CD4-positive, alpha-beta T cell treated with Interleukin-17A for 4 hours (primary cell): Measurements from ENCODE around the gene DST.
A peak's percentile ranks its signal among the peaks of the same experiment; 100 is the strongest.

Experiments
- DNase-seq: peaks from one replicate; pipeline ENCODE4 v3.0.0-alpha.2; 2020; ENCODE audit warnings: mixed read lengths

Gene DST

DNA sequence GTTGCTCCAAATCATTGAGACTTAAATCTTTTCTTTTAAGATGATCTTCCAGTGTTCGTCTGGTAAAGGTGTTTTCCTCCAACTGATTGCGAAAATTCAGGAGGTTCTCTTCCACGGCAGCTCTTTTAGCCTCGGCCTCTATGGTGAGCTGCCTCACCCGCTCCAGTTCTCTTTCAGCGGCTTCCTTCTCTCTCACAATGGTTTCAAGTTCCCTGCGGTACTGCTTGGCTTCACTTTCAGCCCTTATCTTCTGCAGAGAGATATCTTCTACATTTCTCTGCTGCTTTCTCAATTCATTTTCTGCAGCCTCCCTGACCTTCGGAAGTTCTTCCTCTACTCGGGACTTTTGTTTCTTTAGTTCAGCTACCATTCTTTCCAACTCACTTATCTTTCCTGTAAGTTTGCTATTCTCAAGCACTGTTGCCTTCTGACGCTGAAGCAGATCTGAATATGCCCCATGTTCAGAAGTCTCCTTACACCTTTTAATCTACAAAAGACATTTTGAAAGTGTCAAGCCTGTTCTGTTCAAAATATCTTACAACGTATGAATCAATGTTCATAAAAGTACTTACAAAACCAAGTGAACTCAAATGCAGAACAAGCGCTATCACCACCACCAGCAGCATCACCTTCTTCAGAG, 22.3 kb downstream of the DST start:
- DNase-seq, result no peak

DNA sequence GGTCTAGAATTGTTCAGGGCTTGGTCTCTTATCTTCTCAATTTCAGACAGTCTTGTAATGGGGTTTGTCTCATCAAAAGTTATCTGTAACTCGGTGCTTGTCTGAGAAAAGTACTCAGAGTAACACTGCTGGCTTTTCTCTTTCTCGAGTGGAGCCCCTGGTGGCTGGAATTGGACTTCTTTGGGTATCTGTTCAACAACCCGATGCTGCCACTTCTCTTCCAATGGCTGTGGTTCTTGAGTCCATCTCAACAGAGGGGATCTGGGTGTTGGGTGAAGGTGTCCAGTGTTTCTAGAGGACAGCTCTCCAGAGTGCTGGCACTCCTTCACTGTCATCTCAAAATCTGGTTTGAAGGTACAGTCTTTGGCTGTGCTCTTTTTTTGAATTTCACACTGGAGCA, 24.6 kb downstream of the DST start:
- no peak for DNase-seq

DNA sequence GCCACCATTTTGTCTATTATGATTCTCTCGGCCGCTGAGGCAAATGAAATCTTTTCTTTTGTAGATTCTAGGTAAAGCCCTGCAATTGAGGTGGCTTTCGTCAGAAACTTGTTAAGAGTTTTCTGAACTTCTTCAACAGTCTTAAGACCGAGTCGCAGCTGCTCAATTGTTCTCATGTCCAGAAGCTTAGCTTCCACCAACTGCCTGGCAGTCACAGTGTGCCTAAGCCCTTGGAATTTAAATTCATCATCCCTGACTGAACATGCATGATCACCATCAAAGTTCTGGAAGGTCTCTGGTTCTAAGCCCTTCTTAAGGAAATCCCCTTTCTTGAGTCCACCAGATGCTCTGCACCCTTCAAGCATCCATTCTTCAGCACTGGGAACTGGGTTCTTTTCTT, 25.7 kb downstream of the DST start:
- DNase-seq, result no peak

DNA sequence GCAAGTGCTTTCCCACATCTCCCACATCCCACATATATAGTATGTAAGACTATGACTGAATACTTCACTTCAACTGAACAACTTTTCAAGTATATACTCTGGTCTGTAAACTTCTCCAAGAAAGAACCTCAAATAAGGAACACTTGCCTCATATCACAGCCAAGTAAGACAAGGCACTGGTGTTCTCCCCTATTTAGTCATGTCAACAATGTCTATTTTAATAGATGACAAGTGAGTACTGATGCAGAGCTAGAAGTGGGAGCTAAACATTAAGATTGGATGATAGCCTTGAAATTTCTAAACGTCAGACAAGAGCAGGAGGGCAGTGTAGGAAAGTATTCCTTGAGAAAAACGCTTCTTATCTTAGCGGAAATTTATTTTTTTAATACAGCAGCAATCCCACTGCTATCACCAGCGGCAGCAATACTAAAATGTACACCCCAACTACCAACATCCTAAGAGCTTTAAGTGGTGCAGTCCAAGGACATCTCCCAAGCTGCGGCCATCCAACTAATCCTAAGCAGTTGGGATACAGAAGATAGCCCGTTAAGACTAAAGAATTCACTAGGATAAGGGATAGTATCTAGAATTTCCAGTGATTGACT, 29.3 kb downstream of the DST start:
- DNase-seq, result no peak

DNA sequence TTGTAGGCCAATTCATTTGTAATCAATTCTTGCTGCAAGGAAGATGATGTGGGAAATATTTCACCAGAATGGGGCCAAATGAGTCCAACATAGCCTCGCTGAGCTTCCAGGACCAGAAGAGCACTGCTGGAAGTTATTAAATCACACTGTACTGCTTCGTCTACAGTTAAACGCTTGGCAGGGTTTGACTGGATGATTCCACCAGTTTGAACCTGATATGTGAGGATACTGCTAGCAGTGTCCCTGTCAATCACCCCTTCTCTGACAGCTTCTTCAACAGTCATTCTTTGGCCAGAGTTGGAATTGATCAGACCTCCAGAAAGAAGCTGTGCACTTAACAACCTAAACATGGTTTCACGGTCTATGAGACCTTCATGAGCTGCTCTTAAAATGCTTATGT, 34.4 kb downstream of the DST start:
- no peak for DNase-seq

DNA sequence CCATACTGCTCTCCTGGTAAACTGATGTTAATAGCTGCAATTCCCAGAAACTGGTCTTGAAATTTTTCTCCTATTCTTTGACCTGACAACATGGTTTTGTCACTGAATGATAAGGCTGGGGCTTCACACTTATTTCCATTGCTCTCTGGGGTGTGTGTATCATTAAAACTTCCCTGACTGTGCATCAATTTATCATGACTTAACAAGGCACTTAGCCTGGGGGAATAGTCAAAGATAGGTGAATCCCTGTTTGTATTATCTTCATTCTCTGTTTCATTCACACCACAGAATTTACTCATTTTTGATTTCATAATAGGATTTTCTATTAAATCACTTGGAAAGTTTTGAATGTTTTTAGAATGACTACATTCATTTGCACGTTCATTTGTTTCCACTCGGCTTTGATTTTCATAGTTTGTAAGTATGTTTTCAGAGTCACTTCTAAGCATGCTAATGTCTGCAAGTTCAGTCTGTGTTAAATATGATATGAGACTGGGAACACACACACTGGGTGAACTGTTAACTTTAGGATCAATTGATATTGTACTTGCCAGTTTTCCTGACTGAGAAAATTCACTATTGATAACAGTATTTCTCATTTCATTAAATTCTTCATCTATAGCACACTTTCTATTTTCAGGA, 35.5 kb downstream of the DST start:
- no peak for DNase-seq

DNA sequence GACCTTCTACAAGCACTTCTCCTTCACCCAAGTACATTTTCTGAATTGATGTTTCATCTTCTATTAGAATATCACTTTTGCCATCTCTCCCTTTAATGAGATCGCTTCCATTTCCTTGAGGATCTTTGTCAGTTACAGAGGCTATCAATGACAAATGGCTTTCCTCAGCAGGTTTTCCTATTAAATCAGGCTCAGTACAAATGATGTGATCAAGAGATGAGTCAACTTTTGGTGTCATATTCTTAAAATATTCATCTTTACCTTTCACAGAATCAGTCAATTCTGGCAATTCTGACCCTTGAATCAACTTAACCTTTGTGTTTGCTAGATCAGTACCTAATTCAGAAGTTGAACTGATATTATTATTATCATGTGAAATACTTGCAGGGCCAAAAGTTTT, 37.3 kb downstream of the DST start:
- no peak for DNase-seq

DNA sequence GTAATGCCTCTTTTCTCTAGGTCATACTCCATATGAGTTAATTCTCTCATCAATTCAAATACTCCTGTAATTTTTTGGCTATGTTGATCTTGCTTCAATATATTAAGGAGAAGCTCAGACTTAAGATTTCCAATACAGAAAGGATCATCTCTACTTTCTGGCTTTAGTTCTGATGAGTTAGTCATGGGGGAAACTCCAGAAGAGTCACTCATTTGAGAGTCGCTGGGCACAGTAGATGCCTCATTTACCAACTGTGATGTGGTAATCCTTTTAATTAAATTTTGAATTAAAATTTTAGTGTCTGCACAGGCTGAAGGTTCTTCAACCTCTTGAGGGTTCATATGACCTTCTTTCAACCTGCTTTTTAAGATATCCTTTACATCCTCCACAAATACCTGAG, 38.5 kb downstream of the DST start:
- no peak for DNase-seq

DNA sequence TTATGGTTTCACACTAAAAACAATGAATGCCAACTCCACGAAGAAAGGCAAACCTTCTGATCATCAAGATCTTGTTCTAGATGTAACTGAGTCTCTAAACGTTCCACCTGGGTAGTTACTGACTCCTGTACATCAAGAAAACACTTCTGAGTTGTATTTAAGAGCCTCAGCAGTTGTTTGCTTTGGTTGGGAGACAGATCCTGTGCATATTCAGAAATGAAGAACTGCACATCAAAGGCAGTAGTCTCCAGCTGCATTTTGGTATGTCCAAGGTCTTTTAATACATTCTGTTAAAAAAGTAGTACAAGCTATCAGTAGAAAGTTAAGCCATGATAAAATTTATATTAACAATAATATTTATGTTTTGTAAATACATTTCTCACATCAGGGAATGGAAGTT, 41.3 kb downstream of the DST start:
- DNase-seq, result no peak

DNA sequence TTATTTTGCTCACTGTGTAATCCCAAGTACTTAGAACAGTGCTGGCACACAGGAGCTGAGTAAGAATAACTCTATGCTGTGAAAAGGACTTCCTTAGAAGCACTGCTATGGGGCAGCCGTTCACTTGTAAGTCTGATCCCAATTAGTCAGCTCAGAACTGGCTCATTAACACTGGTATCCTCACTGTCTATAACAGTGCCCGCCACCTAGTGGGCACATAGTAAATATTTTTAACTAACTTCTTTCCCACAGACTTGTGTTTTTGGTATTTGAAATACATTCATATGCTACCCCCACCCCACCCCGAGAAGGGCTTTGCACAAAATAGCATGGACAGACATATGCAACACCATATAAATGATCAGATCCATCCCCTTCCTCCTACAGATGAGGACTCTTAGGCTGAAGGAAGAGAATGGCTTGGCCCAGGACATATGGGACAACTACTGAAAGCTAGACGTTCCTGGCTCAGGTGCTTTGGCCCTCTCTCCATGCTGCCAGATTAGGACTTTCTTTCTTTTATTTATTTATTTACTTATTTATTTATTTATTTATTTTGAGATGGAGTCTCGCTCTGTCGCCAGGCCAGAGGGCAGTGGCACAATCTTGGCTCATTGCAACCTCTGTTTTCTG, 47.1 kb downstream of the DST start:
- peak; percentile 54 for DNase-seq

DNA sequence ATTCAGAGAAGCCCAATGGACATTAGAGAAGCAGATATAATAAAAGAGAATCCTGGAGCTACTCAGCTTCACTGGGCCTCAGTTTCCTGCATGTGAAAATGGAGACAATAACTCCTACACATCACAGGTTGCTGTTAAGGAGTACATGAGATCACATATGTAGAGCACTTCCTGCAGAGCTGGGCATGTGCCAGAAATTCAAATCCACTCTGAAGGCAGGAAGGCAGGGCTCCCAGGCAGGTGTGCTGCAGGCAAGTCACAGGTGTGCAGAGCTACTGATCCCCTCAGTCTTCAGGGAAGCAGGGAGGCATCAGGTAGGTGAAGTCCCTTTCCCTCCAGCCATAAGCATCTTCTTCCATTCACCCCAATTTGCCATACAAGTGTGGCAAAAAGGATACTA, 48.0 kb downstream of the DST start:
- peak; percentile 42 for DNase-seq

DNA sequence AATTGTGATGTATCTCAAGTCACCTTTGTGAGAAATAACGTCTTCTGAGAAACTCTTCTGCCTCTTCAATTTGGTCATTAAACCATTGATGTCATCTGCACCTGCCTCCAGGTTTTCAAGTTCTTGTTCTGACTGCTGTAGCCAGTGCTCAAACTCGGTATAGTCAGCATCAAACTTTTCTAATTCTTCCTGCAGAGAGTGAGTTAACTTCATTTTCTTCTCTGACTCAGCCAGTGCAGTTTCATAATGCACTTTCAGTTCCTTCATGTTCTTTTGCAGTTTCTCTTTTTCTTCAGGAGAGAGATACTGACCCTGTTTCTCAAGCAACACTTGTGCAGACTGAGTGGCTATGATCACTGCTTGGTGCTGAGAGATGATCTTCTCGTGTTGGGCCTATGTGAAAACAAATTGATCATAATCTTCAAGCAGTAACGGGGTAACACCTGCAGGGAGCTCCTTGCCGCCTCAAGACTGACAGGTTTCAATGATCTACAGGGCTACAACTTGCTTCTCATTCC, 48.8 kb downstream of the DST start:
- no peak for DNase-seq

DNA sequence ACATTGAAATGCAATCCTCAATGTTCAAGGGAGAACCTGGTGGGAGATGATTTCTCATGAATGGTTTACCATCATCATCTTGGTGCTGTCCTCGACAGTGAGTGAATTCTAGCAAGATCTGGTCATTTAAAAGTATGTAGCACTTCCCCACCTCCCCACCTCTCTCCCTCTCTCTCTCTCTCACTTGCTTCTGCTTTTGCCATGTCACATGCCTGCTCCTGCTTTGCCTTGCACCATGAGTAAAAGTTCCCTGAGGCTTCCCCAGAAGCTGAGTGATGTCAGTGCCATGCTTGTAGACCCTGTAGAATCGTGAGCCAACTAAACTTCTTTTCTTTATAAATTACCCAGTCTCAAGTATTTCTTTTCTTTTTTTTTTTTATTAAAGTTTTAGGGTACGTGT, 60.5 kb downstream of the DST start:
- DNase-seq, result no peak

DNA sequence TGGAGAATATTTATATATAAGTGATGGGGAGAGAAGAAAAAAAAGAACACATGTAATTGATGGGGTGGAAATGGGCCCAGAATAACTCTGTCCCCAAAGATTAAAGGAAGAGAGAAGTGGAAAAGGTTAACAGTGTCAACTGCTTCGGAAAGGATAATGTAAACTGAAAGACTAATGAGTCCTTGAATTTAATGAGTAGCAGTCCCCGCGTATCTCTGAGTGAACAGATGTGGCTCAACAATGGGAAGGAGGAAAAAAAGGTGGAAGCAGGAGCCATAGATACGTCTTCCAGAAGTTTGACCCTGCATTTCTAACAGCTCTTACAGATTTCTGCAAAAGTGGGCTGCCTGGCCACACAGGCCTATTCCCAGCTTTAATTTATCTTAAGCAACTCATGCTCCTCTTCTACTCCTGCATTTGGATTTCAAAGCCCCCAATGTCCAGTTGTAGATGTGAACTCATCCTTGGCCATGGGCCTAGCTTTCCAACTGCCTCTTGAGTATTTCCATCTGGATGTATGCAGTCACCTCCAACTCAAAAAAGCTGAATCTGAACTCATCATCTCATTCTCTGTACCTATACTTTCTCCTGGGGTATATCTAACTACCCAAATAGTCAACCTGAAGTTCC, 61.3 kb downstream of the DST start:
- no peak for DNase-seq

DNA sequence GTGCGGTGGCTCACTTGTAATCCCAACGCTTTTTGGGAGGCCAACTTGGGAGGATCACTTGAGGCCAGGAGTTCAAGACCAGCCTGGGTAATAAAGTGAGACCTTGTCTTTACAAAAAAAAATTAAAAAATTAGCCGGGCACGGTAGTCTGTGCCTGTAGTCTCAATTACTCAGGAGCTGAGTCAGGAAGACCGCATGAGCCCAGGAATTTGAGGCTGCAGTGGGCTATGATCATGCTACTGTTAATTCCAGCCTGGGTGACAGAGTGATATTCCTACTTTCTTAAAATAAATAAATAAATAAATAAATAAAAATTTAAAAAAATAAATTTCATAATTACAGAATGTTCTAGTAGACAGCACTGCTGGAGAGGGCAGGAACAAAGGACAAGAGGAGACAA, 62.4 kb downstream of the DST start:
- no peak for DNase-seq

DNA sequence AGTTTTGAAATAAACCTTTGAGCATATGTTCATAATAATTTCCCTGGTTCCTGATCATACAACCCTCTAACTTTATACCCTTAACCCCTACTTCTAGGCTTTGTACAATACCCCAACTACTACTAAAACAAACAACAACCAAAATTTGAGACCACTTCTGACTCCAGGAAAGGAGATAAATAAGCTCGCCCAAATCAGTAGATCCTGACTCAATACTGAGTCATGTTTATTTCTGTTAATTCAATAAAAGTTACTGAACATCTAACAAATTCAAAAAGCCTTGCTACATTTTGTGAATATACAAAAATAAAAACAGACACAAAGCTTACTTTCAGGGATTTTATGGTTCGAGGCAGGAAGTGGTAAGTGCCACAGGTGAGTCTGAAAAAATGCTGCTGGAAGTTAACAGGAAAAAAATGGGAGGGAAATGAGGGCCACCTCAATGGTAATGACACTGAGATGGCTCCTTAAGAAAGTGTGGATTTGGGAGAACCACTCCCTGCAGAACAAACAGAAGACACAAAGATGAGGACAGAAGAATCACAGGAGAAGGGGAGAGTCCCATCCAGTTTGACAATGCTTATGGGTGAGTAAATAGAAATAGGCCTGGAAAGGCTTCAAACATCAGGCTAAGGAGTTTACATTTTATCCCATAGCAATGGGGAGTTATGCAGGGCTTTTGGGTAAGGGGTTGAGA, 63.4 kb downstream of the DST start:
- no peak for DNase-seq

DNA sequence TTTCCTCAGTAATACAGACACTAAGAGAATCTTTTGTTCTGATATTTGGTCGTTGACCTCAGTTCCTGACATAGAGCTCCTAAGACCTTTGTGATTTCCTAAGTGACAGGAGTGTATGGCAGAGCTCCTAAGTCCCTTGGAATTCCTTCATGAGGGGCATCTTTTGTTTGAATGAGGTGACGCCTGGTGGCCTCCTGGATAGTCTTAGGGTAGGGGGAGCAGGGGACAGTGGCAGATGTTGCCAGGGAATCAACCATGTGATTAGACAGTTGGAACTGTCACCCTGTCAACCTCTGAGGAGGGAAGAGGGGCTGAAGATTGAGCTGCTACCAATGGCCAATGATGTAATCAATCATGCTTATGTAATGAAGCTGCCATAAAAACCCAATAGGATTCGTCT, 67.0 kb downstream of the DST start:
- DNase-seq, result no peak

DNA sequence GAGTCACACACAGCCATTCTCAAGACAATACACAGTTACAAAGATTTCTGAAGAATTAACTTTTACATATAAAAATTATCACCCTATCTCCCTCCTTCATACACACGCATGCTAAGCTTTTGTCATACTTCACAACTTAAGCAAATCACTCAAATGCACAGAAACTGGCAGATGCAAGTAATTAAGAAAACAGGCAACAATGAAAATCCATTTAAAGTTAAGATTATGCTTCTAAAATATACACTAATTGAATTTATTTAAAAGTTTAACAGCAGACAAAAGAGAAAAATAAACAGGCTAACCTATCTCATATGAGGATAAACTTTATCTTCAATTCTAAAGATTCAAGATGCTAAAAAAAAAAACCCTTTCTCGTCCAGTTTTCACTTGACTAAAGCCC, 68.4 kb downstream of the DST start:
- no peak for DNase-seq

DNA sequence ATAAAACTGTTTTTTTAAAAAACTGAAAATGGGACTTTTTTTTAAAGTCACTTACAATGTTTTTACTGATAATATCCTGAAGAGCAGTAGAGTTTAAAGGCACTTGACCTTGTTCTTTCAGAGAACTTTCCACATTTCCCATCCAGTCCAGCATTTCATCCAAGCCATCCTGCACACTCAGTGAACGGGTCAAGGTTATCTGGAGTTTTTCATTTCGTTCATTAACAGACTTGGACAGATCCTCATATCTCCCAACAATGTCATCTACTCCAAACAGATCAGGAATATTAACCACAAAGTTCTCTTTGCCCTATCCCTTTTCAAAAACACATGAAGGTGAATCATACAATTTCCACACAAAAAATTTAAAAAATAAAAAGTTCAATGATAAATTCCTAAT, 69.1 kb downstream of the DST start:
- no peak for DNase-seq

DNA sequence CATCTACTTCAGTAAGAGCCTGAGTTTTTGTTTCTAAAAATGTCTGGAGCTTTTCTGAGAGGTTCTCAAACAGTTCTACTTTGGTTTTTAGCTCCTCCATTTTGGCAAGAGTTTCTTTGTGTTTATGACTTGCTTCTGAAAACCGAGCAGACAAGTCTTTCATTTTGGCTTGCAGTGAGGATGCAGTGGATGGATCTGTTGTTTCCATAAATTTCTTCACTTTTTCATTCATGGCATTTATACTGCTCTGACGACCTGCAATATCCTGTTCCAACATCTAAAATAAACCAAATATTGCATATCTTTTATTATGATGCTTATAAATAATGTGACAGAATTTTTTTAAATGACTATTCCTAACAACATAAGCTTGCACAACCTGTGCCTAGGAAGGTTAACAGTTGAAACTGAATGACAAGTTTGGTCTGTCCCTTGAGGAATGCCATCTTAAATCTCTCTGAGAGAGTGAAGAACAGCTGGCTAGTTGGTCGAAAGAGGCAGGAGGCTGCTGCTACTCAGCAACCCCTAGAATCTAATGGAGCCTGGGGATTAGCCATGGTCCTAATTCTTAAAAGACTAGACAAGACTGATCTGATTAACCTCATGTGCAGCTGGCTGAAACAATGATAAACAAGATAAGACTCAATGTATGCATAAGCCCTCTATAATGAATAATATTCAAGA, 69.8 kb downstream of the DST start:
- DNase-seq, result no peak

DNA sequence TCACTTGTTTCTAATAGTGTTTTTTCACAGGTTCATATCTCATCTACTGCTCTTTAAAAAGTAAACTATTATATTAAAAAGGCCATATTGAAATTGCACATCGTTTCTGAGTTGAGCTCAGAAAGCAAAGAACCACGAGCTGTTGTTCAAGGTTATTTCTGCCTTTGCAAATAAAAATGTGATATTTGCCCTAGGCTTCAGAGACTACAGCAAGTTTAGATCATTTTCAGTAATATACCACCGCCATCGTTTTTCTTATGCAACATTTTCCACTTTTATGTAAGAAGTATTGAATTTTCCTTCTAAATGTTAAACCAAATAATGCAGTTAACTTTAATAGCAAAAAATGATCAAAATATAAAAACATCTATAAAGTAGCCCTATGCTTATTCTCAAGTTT, 71.1 kb downstream of the DST start:
- DNase-seq, result no peak
